GM19023 (cell line): ENCODE data around the gene LRRC10B.

Experiments
- ATAC-seq: cut with Tn5 transposase; IDR thresholded peaks from one replicate; pipeline ENCODE4 v1.9.1; 2021; ENCODE audit warnings: mild to moderate bottlenecking, moderate library complexity; ENCODE audit not compliant: unreplicated experiment

LRRC10B gene

GRCh38 chr11:61507012-61507768, 1.4 kb upstream of the LRRC10B start:
- no peak for ATAC-seq

- ATAC-seq: peak; percentile 46
Measured at GRCh38 chr11:61509043-61510029, 787 bp downstream of the LRRC10B start.

- ATAC-seq: no peak
Measured at GRCh38 chr11:61510166-61510919, 1.8 kb downstream of the LRRC10B start.

- no peak for ATAC-seq
Measured at GRCh38 chr11:61510974-61511373, 2.4 kb downstream of the LRRC10B start.

GRCh38 chr11:61511383-61511782, 2.8 kb downstream of the LRRC10B start:
- ATAC-seq: no peak

GRCh38 chr11:61512435-61512834, 3.9 kb downstream of the LRRC10B start:
- ATAC-seq: no peak

- ATAC-seq: no peak
Measured at GRCh38 chr11:61513143-61513765, 4.7 kb downstream of the LRRC10B start.

- no peak for ATAC-seq
Measured at GRCh38 chr11:61514050-61514917, 5.7 kb downstream of the LRRC10B start.

GRCh38 chr11:61515686-61516085, 7.1 kb downstream of the LRRC10B start:
- no peak for ATAC-seq

- ATAC-seq: no peak
Measured at GRCh38 chr11:61516191-61516590, 7.6 kb downstream of the LRRC10B start.

- no peak for ATAC-seq
Measured at GRCh38 chr11:61516675-61517572, 8.4 kb downstream of the LRRC10B start.

- ATAC-seq: no peak
Measured at GRCh38 chr11:61518032-61518795, 9.7 kb downstream of the LRRC10B start.

- no peak for ATAC-seq
Measured at GRCh38 chr11:61522881-61523280, 14.3 kb downstream of the LRRC10B start.

- ATAC-seq: no peak
Measured at GRCh38 chr11:61524446-61524845, 15.9 kb downstream of the LRRC10B start.

- no peak for ATAC-seq
Measured at GRCh38 chr11:61524963-61525587, 16.5 kb downstream of the LRRC10B start.

- no peak for ATAC-seq
Measured at GRCh38 chr11:61526229-61526628, 17.7 kb downstream of the LRRC10B start.

GRCh38 chr11:61526956-61527731, 18.6 kb downstream of the LRRC10B start:
- ATAC-seq: no peak
